Mesothelial cell of epicardium (in vitro differentiated cells): ENCODE results near the gene DENND1C. TPM values are rescaled to one million over a fixed set of nuclear protein-coding genes. Genes with fewer than 3 reads are reported as not detected.

Experiments
- DNase-seq, 2 experiments: peaks; one replicate each; pipeline ENCODE4 v3.0.0; 2021; ENCODE audit warnings: low spot score in 2 of 2; ENCODE audit not compliant: unreplicated experiment in 2 of 2
- H3K27ac Mint-ChIP-seq: 2 replicates; pipeline ENCODE4 v1.8.0; 2021; ENCODE audit warnings: mixed read lengths
- H3K27me3 Mint-ChIP-seq: 2 replicates; pipeline ENCODE4 v1.8.0; 2021; ENCODE audit warnings: low read depth, mixed read lengths
- H3K36me3 Mint-ChIP-seq: 2 replicates; pipeline ENCODE4 v1.8.0; 2021; ENCODE audit warnings: mixed read lengths
- H3K4me1 Mint-ChIP-seq: 2 replicates; pipeline ENCODE4 v1.8.0; 2021; ENCODE audit warnings: mixed read lengths
- H3K4me3 Mint-ChIP-seq: 2 replicates; pipeline ENCODE4 v1.8.0; 2021; ENCODE audit warnings: mild to moderate bottlenecking, moderate library complexity, mixed read lengths
- H3K9me3 Mint-ChIP-seq: 2 replicates; pipeline ENCODE4 v1.8.0; 2021; ENCODE audit warnings: mixed read lengths
- CTCF ChIP-seq: fragments of 200-600 bp; sonication (generic); IDR thresholded peaks from one replicate; pipeline ENCODE4 v1.5.0; 2021; ENCODE audit warnings: antibody characterized with exemption; ENCODE audit not compliant: unreplicated experiment
- total RNA-seq: library from RNA; stranded (reverse); gene quantifications from 3 replicates; pipeline ENCODE4 v1.2.1, GENCODE V29; 2021

DENND1C gene
- total RNA-seq, 1 donor from 2014 or later = 0.63 TPM

- peaks cover 17% of the 10 kb centered on the region for H3K9me3 Mint-ChIP-seq
- no peak overlapping the region for H3K27ac Mint-ChIP-seq
- H3K4me1 Mint-ChIP-seq = no peaks in the 10 kb centered on the region
- TF ChIP-seq CTCF = no peak
- DNase-seq = no peak
- no peaks in the 10 kb centered on the region for H3K27me3 Mint-ChIP-seq
- no peak overlapping the region for H3K4me3 Mint-ChIP-seq
- H3K36me3 Mint-ChIP-seq = peaks cover 61% of the 10 kb centered on the region
Observed at GRCh38 chr19:6451583-6452222, 29.9 kb downstream of the DENND1C start.

GRCh38 chr19:6450166-6450565, 31.4 kb downstream of the DENND1C start:
- Mint-ChIP-seq H3K27me3 (no peaks in the 10 kb centered on the region), H3K27ac (no peak overlapping the region), H3K36me3 (peaks cover 62% of the 10 kb centered on the region), H3K4me1 (no peaks in the 10 kb centered on the region), H3K4me3 (no peak overlapping the region), H3K9me3 (peaks cover 21% of the 10 kb centered on the region)
- TF ChIP-seq CTCF = no peak
- DNase-seq = no peak

GRCh38 chr19:6448045-6448444, 33.5 kb downstream of the DENND1C start:
- Mint-ChIP-seq H3K36me3 (peaks cover 47% of the 10 kb centered on the region), H3K27me3 (no peaks in the 10 kb centered on the region), H3K27ac (no peak overlapping the region), H3K4me1 (no peaks in the 10 kb centered on the region), H3K4me3 (no peak overlapping the region), H3K9me3 (peaks cover 12% of the 10 kb centered on the region)
- no peak for TF ChIP-seq CTCF
- DNase-seq = no peak

- Mint-ChIP-seq H3K9me3 (peaks cover 8% of the 10 kb centered on the region), H3K4me3 (no peak overlapping the region), H3K4me1 (no peaks in the 10 kb centered on the region), H3K27me3 (no peaks in the 10 kb centered on the region), H3K36me3 (peaks cover 35% of the 10 kb centered on the region), H3K27ac (no peak overlapping the region)
- DNase-seq = no peak
- no peak for TF ChIP-seq CTCF
Observed at GRCh38 chr19:6446452-6446851, 35.1 kb downstream of the DENND1C start.

- Mint-ChIP-seq H3K9me3 (peaks cover 8% of the 10 kb centered on the region), H3K36me3 (peaks cover 33% of the 10 kb centered on the region), H3K27ac (no peak overlapping the region), H3K4me1 (no peaks in the 10 kb centered on the region), H3K4me3 (no peak overlapping the region), H3K27me3 (no peaks in the 10 kb centered on the region)
- TF ChIP-seq CTCF = no peak
- DNase-seq = no peak
Observed at GRCh38 chr19:6443986-6444385, 37.6 kb downstream of the DENND1C start.
